Stimulated activated CD4-positive, alpha-beta T cell treated with anti-CD3 and anti-CD28 coated beads, Interleukin-2, amount 100 ng/mL, for 4 hours (primary cell): ENCODE results near the gene VAV3.

ENCODE experiments used
- DNase-seq: peaks from one replicate; pipeline ENCODE4 v3.0.0-alpha.2; 2020; ENCODE audit warnings: low read depth

The VAV3 gene

DNA sequence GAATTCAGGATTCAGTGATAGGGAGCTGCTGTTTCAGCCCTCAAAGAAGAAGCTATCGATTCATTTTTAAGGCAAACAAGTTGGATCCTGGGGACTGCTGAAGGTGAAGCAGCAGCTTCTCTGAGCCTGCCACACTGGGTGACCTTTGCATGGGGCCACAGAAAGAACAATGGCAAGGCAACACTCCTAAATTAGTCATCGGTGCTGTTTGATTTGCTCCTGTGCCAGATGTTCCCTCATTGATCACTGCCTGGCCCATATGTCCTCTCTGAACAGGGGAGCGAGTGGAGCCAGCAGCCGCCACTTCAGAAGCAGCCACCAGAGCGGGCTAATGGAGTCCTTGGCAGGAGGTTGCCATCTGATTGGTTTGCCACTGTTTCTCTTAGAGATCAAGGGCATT is 432.7 kb downstream of the VAV3 start:
- DNase-seq = no peak

DNA sequence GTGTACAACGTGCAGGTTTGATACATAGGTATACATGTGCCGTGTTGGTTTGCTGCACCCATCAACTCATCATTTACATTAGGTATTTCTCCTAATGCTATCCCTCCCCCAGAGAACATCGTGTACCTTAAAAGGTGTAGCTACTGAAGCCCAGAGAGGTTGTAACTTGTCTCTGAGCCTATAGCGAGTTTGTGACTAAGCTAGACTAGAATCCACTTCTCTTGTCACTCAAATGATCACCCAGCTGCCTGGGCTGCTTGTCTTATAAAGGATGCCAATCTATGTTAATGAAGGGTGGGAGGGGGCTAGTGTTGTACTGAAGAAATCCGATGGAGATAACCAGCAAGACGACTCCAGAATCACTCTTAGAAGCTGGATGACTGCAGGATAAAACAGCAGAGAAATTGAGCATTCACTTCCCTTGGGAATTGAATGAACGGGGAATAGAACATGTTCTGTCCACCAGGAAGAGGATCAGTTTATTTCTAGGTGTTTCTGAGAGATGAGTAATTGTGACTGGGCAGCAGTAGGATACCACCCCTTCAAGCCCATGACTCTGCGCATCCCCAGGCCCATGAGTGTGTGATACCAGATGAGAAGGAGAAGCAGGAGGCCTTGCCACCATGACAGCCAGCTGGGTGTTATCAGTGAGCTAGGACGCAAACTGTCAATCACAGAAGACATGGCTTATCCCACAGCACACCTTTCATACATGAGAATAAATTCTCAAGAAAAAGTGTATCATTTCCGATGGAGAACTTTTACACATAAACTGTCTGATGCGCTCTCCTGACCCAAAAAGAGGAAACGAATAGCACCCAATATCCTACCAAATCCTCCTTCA is 433.7 kb downstream of the VAV3 start:
- no peak for DNase-seq

DNA sequence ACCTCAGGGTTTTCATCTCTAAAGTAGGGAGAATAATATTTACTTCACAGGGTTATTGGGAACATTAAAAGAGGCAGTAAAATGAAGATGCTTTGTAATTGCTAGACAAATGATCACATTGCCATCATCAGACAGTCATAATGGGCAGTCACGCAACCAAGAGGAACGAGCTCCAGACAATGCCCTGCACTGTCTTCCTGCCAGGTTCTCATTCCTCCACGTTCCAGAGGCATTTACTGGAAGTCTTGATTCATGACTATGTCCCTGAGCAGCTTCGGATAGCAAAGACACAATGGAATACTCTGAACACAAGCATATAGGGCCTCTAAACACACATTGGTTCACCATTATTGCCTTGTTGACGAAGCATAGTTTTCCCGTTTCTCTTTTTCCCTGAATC is 434.4 kb downstream of the VAV3 start:
- no peak for DNase-seq

GRCh38 chr1:107529511-107530149 is 435.4 kb downstream of the VAV3 start:
- DNase-seq = no peak

GRCh38 chr1:107526524-107527198 is 438.3 kb downstream of the VAV3 start:
- no peak for DNase-seq

GRCh38 chr1:107525961-107526360 is 439.0 kb downstream of the VAV3 start:
- no peak for DNase-seq

- no peak for DNase-seq
Observed at GRCh38 chr1:107525145-107525544, 439.8 kb downstream of the VAV3 start.

GRCh38 chr1:107524301-107524700 is 440.7 kb downstream of the VAV3 start:
- no peak for DNase-seq

DNA sequence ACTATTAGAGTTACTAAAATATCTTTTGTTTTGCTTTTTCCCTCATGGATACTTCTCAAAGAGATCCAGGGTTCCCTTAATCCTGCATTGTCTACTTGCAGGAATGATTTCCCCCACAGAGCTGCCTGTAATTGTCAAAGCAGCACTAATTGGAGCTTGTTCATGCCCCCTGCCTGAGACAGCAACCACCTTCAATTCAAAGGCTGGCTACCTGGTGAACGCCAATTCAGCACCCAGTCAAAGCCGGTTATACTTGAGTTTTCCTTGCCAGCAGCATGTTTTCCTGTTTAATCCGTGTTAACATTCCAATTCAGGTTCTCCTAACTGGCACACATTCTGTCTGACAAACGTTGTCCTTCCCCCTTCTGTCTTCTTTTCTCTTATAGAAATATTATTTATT is 441.2 kb downstream of the VAV3 start:
- no peak for DNase-seq

- DNase-seq = no peak
Observed at GRCh38 chr1:107523061-107523460, 441.9 kb downstream of the VAV3 start.
